ENCODE data around the gene USP22.

Gene USP22

DNA sequence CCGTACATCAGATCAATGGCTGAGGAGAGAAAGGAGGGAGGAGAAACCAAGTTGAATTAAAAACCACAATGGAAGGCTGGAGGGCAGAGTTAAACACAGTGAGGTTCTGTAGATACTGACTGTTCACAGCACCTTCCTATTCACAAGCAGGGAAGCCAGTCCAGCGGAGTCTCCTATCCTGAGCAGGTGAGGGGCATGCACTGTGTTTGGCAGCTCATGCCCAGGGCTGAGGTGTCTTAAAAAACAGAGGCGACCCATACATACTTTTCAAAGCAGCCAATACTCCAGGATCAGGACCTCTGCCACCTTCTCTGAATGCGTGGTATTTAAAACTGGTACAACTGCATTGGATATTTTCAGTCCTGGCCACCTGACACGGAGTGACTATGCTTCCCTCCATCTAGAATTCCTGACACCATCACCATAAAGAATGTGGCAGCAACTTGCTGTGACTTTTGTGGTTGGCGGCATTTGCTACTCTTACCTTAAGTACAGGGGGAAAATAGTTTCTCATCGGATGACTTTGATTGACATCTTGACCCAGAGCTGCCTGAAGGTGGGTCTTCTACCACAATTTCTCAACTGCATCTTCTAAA, 21.5 kb downstream of the USP22 start:
- in situ Hi-C loops (cut with MboI; ENCODE audit: low sequenced_read_pairs): no loop called here

- in situ Hi-C loops (cut with MboI; ENCODE audit: low sequenced_read_pairs): no loop called here
Observed at GRCh38 chr17:21020622-21021021, 22.2 kb downstream of the USP22 start.

GRCh38 chr17:21019976-21020586, 22.7 kb downstream of the USP22 start:
- in situ Hi-C loops (cut with MboI; ENCODE audit: low sequenced_read_pairs): no loop called here

DNA sequence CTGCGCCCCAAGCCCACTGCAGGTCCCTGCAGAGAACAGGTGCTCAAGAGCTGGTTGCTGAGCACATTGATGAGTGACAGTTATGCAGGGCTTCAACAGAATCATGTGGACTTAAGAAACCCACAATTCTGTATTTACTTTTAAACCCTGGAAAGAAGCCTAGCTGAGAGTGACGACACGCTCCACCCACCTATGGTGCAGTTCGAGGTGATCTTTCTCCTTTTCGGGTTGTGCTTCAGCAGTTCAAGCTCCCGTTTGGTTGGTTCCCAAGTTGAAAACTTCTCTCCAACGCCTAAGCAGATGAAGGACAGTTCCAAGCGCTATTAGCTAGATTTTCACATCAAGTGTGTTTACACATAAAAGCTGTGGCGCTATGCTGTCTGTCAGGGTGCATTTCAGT, 23.9 kb downstream of the USP22 start:
- in situ Hi-C loops (cut with MboI; ENCODE audit: low sequenced_read_pairs): no loop called here

DNA sequence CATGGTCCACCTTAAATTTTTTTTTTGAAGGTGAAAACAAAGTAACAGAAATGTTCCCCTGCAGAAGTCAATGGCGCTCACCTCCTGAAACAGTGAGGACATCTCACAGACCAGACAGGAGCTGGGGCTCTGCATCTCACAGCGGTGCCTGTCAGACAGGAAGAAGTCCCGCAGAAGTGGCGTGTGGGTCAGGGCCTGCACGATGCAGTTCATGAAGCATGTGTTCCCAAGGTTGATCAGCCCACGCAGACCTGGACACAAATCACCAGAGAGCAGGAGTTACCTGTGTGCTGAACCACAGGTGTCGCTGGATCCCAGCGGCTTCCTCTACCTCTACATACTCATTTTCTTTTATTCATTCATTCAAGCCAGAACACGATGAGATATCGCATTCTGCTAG, 24.9 kb downstream of the USP22 start:
- in situ Hi-C loops (cut with MboI; ENCODE audit: low sequenced_read_pairs): no loop called here

DNA sequence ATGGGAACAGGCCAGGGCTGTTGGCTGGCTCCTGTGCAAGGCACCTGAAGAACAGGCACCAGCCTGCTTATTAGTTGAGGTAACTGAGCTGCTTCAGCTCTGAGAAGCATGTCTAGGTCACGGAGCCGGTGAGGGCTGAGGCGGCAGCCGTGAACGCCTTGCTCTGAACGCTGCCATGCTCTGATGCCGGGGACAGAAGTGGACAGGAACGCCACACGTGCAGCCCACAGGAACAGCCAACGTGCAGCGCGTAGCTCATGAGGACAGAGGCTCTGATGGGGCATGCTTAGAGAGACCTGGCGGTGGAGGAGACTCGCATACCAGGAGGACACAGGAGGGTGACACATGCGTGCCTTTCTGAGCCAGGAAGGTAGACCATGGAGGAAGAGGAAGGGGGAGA, 25.6 kb downstream of the USP22 start:
- in situ Hi-C loops (cut with MboI; ENCODE audit: low sequenced_read_pairs): no loop called here

DNA sequence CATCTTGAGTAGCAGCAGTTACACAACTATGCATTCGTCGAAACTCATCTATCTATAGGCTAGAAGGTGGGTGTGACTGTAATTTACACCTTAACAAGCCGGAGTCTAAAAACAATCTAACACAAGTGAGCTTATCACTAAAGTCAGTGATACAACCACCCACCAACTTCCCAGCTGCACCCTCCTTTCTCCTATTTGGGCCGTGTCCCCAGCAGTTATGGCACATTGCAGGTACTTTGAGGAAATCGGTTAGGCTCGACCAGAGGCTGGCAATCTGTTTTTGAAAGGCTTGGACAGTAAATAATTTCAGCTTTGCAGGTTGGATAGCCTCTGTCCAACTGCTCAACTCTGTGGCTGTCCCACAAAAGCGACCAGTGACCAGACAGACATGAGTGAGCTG, 26.0 kb downstream of the USP22 start:
- in situ Hi-C loops (cut with MboI; ENCODE audit: low sequenced_read_pairs): no loop called here

DNA sequence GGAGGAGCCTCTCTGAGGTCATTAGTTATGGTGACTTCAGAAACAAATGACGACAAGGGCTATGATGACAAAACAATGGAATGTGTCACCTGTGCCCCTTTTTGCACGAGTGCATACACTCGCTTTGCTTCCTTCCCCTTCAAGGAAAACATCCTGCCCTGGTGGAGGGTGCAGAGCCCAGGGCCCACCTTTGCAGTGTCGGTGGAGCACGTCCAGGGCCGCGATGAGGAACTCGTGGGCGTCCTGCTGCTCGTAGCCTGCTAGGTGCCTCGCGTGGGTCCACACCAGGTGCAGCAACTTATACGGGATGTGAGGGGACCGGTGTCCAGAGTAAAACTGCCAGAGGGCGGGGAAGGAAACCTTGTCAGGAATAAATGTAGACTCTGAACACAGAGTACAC, 27.2 kb downstream of the USP22 start:
- in situ Hi-C loops (cut with MboI; ENCODE audit: low sequenced_read_pairs): no loop called here

- in situ Hi-C loops (cut with MboI; ENCODE audit: low sequenced_read_pairs): no loop called here
Observed at GRCh38 chr17:21014498-21014897, 28.3 kb downstream of the USP22 start.

GRCh38 chr17:21013983-21014382, 28.8 kb downstream of the USP22 start:
- in situ Hi-C loops (cut with MboI; ENCODE audit: low sequenced_read_pairs): no loop called here

DNA sequence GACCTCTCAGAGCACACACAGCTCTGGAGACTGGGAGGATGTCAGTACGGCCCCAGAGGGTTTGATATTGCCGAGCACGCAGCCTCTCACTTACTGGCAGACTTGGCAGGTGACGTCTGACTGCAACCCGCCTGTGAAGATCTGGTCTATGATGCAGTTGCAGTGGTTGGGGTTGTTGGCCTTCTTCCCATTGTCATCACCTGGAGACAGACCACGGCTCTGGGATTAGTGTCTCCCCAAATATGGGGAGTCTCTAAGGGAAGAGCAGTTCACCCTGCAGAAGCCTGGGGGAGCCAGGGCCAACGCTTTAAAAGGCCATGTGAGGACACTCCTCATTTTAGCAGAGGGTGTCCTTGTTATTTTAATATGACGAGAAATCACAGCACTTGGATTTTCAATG, 30.1 kb downstream of the USP22 start:
- in situ Hi-C loops (cut with MboI; ENCODE audit: low sequenced_read_pairs): no loop called here

DNA sequence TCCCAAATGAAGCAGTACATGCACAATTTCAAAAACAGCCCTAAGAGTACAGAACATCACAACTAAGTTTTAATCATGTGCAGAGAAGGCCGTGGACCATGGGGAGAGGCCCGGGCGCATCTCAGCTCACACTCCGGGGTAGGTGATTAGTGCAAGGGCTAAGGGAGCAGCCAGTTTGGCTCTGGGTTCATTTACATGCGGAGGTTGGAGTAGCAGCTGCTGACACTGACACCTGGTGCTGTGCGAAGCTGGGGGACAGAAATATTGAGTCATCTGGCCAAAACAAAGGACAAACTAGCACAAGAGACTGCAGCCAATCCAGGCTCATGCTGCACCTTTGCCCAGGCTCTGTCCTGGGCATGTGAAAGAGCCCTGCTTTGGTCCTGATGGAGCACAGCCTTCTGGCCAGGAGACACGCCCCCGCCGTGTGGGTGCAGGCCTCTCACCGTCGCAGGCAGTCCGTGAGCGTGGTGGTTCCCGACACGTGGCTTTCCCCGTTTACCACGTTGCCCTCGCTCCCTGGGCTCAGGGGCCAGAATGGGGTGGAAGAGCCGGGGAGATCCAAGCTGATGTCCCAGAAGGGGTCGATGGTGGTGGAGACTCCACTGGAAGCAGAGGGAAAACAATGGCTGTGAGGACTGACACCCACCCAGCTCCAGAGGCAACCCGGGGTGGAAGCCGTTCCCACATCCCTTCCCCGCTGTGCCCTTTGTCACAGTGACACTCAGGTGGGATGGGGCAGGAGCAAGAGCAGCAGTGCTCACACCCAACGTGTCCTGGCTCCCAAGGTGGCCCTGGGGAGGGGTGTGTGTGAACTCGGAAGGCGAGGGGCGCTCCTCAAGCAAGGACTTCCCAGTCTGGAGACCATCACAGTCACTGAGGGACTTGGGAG, 31.9 kb downstream of the USP22 start:
- in situ Hi-C loops (cut with MboI; ENCODE audit: low sequenced_read_pairs): no loop called here

DNA sequence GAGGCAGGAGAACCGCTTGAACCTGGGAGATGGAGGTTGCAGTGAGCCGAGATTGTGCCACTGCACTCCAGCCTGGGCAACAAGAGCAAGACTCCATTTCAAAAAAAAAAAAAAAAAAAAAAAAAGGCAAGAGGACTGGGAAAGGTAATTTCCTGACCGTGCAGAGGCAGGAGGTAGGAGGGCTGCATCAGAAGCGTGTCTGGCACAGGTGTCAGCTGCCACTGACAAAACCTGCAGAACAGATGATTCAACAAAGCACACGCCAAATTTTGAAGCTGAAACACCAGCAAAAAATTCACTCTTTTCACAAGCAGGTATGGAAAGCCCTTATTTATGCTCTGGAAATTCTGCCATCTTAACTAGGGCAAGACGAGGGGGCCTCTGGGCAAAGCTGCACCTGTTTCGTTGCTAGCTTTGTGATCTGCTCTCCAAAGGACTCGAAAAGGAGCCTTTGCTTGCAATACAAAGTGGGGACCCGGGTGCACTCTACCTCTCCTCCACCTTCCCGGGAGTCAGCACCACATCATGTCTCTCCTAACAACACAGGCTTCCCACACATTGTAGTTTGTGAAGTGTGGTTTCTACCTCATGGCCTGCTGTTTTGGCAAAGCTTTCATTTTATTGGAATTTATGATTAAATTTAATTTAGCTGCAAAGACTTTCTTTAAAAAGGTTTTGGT, 33.7 kb downstream of the USP22 start:
- in situ Hi-C loops (cut with MboI; ENCODE audit: low sequenced_read_pairs): no loop called here

GRCh38 chr17:21008160-21008915, 34.5 kb downstream of the USP22 start:
- in situ Hi-C loops (cut with MboI; ENCODE audit: low sequenced_read_pairs): no loop called here

GRCh38 chr17:21007646-21008045, 35.2 kb downstream of the USP22 start:
- in situ Hi-C loops (cut with MboI; ENCODE audit: low sequenced_read_pairs): no loop called here

GRCh38 chr17:21005803-21006202, 37.0 kb downstream of the USP22 start:
- in situ Hi-C loops (cut with MboI; ENCODE audit: low sequenced_read_pairs): no loop called here

GRCh38 chr17:21005367-21005766, 37.4 kb downstream of the USP22 start:
- in situ Hi-C loops (cut with MboI; ENCODE audit: low sequenced_read_pairs): no loop called here

- in situ Hi-C loops (cut with MboI; ENCODE audit: low sequenced_read_pairs): no loop called here
Observed at GRCh38 chr17:21004016-21004930, 38.5 kb downstream of the USP22 start.

GRCh38 chr17:21003007-21003621, 39.7 kb downstream of the USP22 start:
- in situ Hi-C loops (cut with MboI; ENCODE audit: low sequenced_read_pairs): no loop called here

Measured in HL-60/S4 treated with phorbol 12-myristate 13-acetate at 8.2 ng/mL for 4 days and 3 days (cell line).